B cell (primary cell): ENCODE data around the gene ZNF846. TPM values are rescaled to one million over a fixed set of nuclear protein-coding genes. Genes with fewer than 3 reads are reported as not detected.

Experiments
- ATAC-seq: fragments of 200-7000 bp; cut with Tn5 transposase; one replicate; pipeline ENCODE4 v1.10.0; 2021; ENCODE audit warnings: low read depth, mild to moderate bottlenecking, moderate number of reproducible peaks, moderate library complexity
- CTCF ChIA-PET: fragments of 350-600 bp; sonication (Branson Sonifier 250); formaldehyde crosslinking; loops from one replicate; lab custom pipeline; 2021; ENCODE audit warnings: antibody characterized with exemption, inconsistent platforms; lab: Charles Lee
- POLR2A ChIA-PET: fragments of 350-600 bp; sonication (Branson Sonifier 250); formaldehyde crosslinking; loops from one replicate; lab custom pipeline; 2021; ENCODE audit warnings: antibody characterized with exemption; lab: Charles Lee
- DNase-seq: peaks from one replicate; pipeline ENCODE4 v3.0.0; 2013
- H2AFZ ChIP-seq: 2 replicates; pipeline ENCODE4 v1.6.1; 2012; ENCODE audit warnings: mild to moderate bottlenecking, low read depth, low read length; ENCODE audit not compliant: insufficient read depth, poor library complexity, severe bottlenecking
- H3K27ac ChIP-seq, 2 donors: 1 replicate in 1 of 2; 2 replicates in 1 of 2; pipeline ENCODE4 v1.5.1; 2012 to 2013; ENCODE audit warnings: low read length in 2 of 2, mild to moderate bottlenecking in 2 of 2, moderate library complexity in 1 of 2
- H3K27me3 ChIP-seq, 4 experiments: fragments of 200-600 bp in 1 of 4; sonication (generic) in 1 of 4; replicated peaks in 1 of 4; 1 replicate in 2 of 4; 2 replicates in 2 of 4; pipeline versions ENCODE4 v1.6.1 to v1.7.0; 2013 to 2016; ENCODE audit warnings: low read length in 3 of 4, mild to moderate bottlenecking in 2 of 4, mixed read lengths in 1 of 4, moderate library complexity in 1 of 4; ENCODE audit not compliant: insufficient read depth in 4 of 4, control insufficient read depth in 3 of 4; ENCODE audit errors: control extremely low read depth in 1 of 4
- H3K36me3 ChIP-seq, 2 experiments: replicated peaks in 1 of 2; 1 replicate in 1 of 2; 2 replicates in 1 of 2; pipeline versions ENCODE4 v1.6.1 to v1.7.1; 2013; ENCODE audit warnings: low read length in 1 of 2; ENCODE audit not compliant: insufficient read depth in 2 of 2, control insufficient read depth in 1 of 2; ENCODE audit errors: control extremely low read depth in 1 of 2, extremely low read depth in 1 of 2
- H3K4me1 ChIP-seq, 2 donors: fragments of 200-600 bp in 1 of 2; sonication (generic) in 1 of 2; 1 replicate in 1 of 2; 2 replicates in 1 of 2; pipeline versions ENCODE4 v1.5.1 to v1.6.1; 2013 to 2017; ENCODE audit warnings: low read length in 2 of 2; ENCODE audit not compliant: control insufficient read depth in 2 of 2, insufficient read depth in 2 of 2
- H3K4me2 ChIP-seq: replicated peaks from 2 replicates; pipeline ENCODE3; 2012; ENCODE audit warnings: mild to moderate bottlenecking, low read depth, low read length; ENCODE audit not compliant: poor library complexity, severe bottlenecking
- H3K4me3 ChIP-seq, 5 experiments: fragments of 200-600 bp in 1 of 5; sonication (generic) in 1 of 5; 1 replicate in 3 of 5; 2 replicates in 2 of 5; pipeline versions ENCODE4 v1.5.1 to v1.7.0; 2011 to 2016; ENCODE audit warnings: low read length in 4 of 5, mild to moderate bottlenecking in 4 of 5, low read depth in 2 of 5, control low read depth in 1 of 5, moderate library complexity in 1 of 5; ENCODE audit not compliant: insufficient read depth in 1 of 5; ENCODE audit errors: control extremely low read depth in 1 of 5, extremely low read depth in 1 of 5
- H3K79me2 ChIP-seq: fragments of 200-600 bp; sonication (generic); one replicate; pipeline ENCODE4 v1.6.0; 2016; ENCODE audit warnings: low read length; ENCODE audit not compliant: control insufficient read depth, insufficient read depth
- H3K9ac ChIP-seq: fragments of 200-600 bp; sonication (generic); 2 replicates; pipeline ENCODE4 v1.6.1; 2017; ENCODE audit warnings: mild to moderate bottlenecking, low read length, moderate library complexity
- H3K9me3 ChIP-seq, 3 donors: one replicate each; pipeline versions ENCODE4 v1.6.1 to v1.7.1; 2013; ENCODE audit warnings: low read length in 2 of 3; ENCODE audit not compliant: control insufficient read depth in 2 of 3, insufficient read depth in 1 of 3; ENCODE audit errors: control extremely low read depth in 1 of 3
- H4K20me1 ChIP-seq: 2 replicates; pipeline ENCODE4 v1.6.0; 2012; ENCODE audit warnings: mild to moderate bottlenecking, low read length; ENCODE audit not compliant: insufficient read depth, control insufficient read depth, poor library complexity, severe bottlenecking
- H3K27ac Mint-ChIP-seq: one replicate; pipeline ENCODE4 v1.8.0; 2021; ENCODE audit warnings: mixed read lengths
- H3K27me3 Mint-ChIP-seq: one replicate; pipeline ENCODE4 v1.8.0; 2021; ENCODE audit warnings: mixed read lengths
- H3K4me1 Mint-ChIP-seq: one replicate; pipeline ENCODE4 v1.8.0; 2021; ENCODE audit warnings: mixed read lengths
- H3K4me3 Mint-ChIP-seq: one replicate; pipeline ENCODE4 v1.8.0; 2021; ENCODE audit warnings: mixed read lengths
- H3K9me3 Mint-ChIP-seq: one replicate; pipeline ENCODE4 v1.8.0; 2022; ENCODE audit warnings: mixed read lengths; ENCODE audit not compliant: insufficient read depth
- CTCF ChIP-seq: fragments of 200-600 bp; IDR thresholded peaks from one replicate; pipeline ENCODE4 v1.8.0; 2022; ENCODE audit warnings: antibody characterized with exemption, mild to moderate bottlenecking
- EZH2 ChIP-seq: IDR thresholded peaks from 2 replicates; pipeline ENCODE4 v1.6.1; 2012; ENCODE audit warnings: borderline replicate concordance, low read depth, mild to moderate bottlenecking, moderate library complexity, low read length; ENCODE audit not compliant: insufficient read depth, poor library complexity, severe bottlenecking
- WGBS: methylation state at CpG from one replicate; pipeline ENCODE4 v1.1.5; 2013; ENCODE audit warnings: missing lambda C conversion rate; ENCODE audit not compliant: insufficient coverage; 5-methylcytosine and 5-hydroxymethylcytosine counted together
- intact Hi-C: fragments of 100-400 bp; cut with micrococcal nuclease; formaldehyde crosslinking; loops from one replicate; pipeline ENCODE4 v1.10.0; 2022
- polyA plus RNA-seq: library from polyadenylated mRNA; depleted of rRNA; stranded (reverse); fragments of >200 nt; gene quantifications from 2 replicates; pipeline ENCODE4 v1.2.3, GENCODE V29; 2012
- total RNA-seq, 2 donors: library from RNA; stranded (reverse); fragments of 120-200 nt in 1 of 2; gene quantifications; 1 replicate in 1 of 2; 2 replicates in 1 of 2; pipeline versions ENCODE4 v1.2.3 to v1.2.4, GENCODE V29; 2013 to 2022

ZNF846 gene
- total and polyA plus RNA-seq, 2 donors (not counting 1 experiment from before 2014, with no cell fraction given) = 8.8 to 18.2 TPM

- H3K4me3 ChIP-seq = no peak overlapping the region
- Mint-ChIP-seq H3K4me3 (no peak overlapping the region), H3K9me3 (peaks cover 7% of the 10 kb centered on the region), H3K27ac (no peak overlapping the region), H3K4me1 (no peaks in the 10 kb centered on the region), H3K27me3 (peaks cover 3% of the 10 kb centered on the region)
- DNase-seq (no peak), ATAC-seq (no peak)
- TF ChIP-seq CTCF (no peak), EZH2 (no peak)
- 100% methylated on average over 1 of the region's 4 CpGs for WGBS
- H3K4me1 ChIP-seq = no peaks in the 10 kb centered on the region
- H3K27me3 ChIP-seq = no peaks in the 10 kb centered on the region
- intact Hi-C loops = no loop called here
- H3K4me2 ChIP-seq = no peak overlapping the region
- H3K9me3 ChIP-seq = peaks cover 0 to 10% (median 4%) of the 10 kb centered on the region in 3 donors
- CTCF ChIA-PET = no interaction called here
- POLR2A ChIA-PET = no interaction called here
- no peaks in the 10 kb centered on the region for H3K79me2 ChIP-seq
- H3K36me3 ChIP-seq = no peaks in the 10 kb centered on the region
- H3K27ac ChIP-seq = no peak overlapping the region
- H4K20me1 ChIP-seq = no peaks in the 10 kb centered on the region
- no peak overlapping the region for H2AFZ ChIP-seq
- no peak overlapping the region for H3K9ac ChIP-seq
These were observed 39.4 kb downstream of the ZNF846 start for GRCh38 chr19:9729162-9729561.

GRCh38 chr19:9727644-9728043 lies 40.9 kb downstream of the ZNF846 start:
- ATAC-seq = no peak
- WGBS = 93% methylated on average over 3 of the region's 3 CpGs
- peaks cover 12% of the 10 kb centered on the region for H3K9me3 Mint-ChIP-seq

More at GRCh38 chr19:9727644-9728043, 40.9 kb downstream of the ZNF846 start:
- Mint-ChIP-seq H3K4me3 (no peak overlapping the region), H3K4me1 (peaks cover 2% of the 10 kb centered on the region), H3K27ac (no peak overlapping the region), H3K27me3 (peaks cover 3% of the 10 kb centered on the region)
- Histone ChIP-seq H3K36me3 (no peaks in the 10 kb centered on the region), H3K4me3 (no peak overlapping the region), H3K4me2 (no peak overlapping the region), H3K27ac (no peak overlapping the region), H3K9me3 (peaks cover 0 to 15% (median 12%) of the 10 kb centered on the region in 3 donors), H2AFZ (no peak overlapping the region), H3K9ac (no peak overlapping the region), H3K79me2 (no peaks in the 10 kb centered on the region), H3K27me3 (no peaks in the 10 kb centered on the region), H4K20me1 (no peaks in the 10 kb centered on the region), H3K4me1 (no peaks in the 10 kb centered on the region)
- POLR2A ChIA-PET = no interaction called here
- no peak for DNase-seq
- TF ChIP-seq CTCF (no peak), EZH2 (no peak)
- CTCF ChIA-PET = no interaction called here
- intact Hi-C loops = no loop called here
